KMS-11 (cell line): ENCODE data around the gene EMC7.

Source experiments
- H2AFZ ChIP-seq: fragments of 200-600 bp; sonication (generic); 2 replicates; pipeline ENCODE4 v1.6.1; 2016; ENCODE audit warnings: antibody characterized with exemption, mixed run types, low read depth
- H3K27ac ChIP-seq: fragments of 200-600 bp; sonication (generic); 2 replicates; pipeline ENCODE4 v1.6.1; 2016; ENCODE audit warnings: mild to moderate bottlenecking, mixed run types
- H3K27me3 ChIP-seq: fragments of 200-600 bp; sonication (generic); 2 replicates; pipeline ENCODE4 v1.6.1; 2017; ENCODE audit warnings: mild to moderate bottlenecking, low read depth, mixed run types, moderate library complexity; ENCODE audit not compliant: insufficient read depth
- H3K36me3 ChIP-seq: fragments of 200-600 bp; sonication (generic); 2 replicates; pipeline ENCODE4 v1.6.1; 2017; ENCODE audit warnings: mild to moderate bottlenecking, mixed run types; ENCODE audit not compliant: insufficient read depth
- H3K4me1 ChIP-seq: fragments of 200-600 bp; sonication (generic); 2 replicates; pipeline ENCODE4 v1.6.1; 2016; ENCODE audit warnings: mild to moderate bottlenecking, low read depth, mixed run types; ENCODE audit not compliant: poor library complexity, severe bottlenecking
- H3K4me2 ChIP-seq: fragments of 200-600 bp; sonication (generic); 2 replicates; pipeline ENCODE4 v1.7.0; 2016; ENCODE audit warnings: mild to moderate bottlenecking, mixed run types
- H3K4me3 ChIP-seq: fragments of 200-600 bp; sonication (generic); IDR thresholded peaks from 2 replicates; pipeline ENCODE4 v1.6.1; 2017; ENCODE audit warnings: low read depth, low read length, mixed read lengths; ENCODE audit not compliant: insufficient read depth
- H3K79me2 ChIP-seq: fragments of 200-600 bp; sonication (generic); 2 replicates; pipeline ENCODE4 v1.6.1; 2016; ENCODE audit warnings: low read depth, mixed run types; ENCODE audit not compliant: insufficient read depth
- H3K9ac ChIP-seq: fragments of 200-600 bp; sonication (generic); 2 replicates; pipeline ENCODE4 v1.6.1; 2016; ENCODE audit warnings: mild to moderate bottlenecking, mixed run types
- H4K20me1 ChIP-seq: fragments of 200-600 bp; sonication (generic); 2 replicates; pipeline ENCODE4 v1.6.1; 2016; ENCODE audit warnings: mild to moderate bottlenecking, mixed run types; ENCODE audit not compliant: insufficient read depth
- CTCF ChIP-seq: fragments of 200-600 bp; sonication (generic); conservative IDR thresholded peaks from 2 replicates; pipeline ENCODE4 v1.6.1; 2017; ENCODE audit warnings: low read depth, mild to moderate bottlenecking, antibody characterized with exemption, low read length, moderate library complexity, mixed read lengths

EMC7 gene

GRCh38 chr15:34099914-34100313 lies 1.7 kb downstream of the EMC7 start:
- no peak overlapping the region for H3K4me3 ChIP-seq

GRCh38 chr15:34085746-34086145 lies 15.9 kb downstream of the EMC7 start:
- no peak overlapping the region for H3K27ac ChIP-seq
- no peak overlapping the region for H3K9ac ChIP-seq
- peaks cover 8% of the 10 kb centered on the region; the same call in 1 of the 2 replicates for H3K36me3 ChIP-seq
- H3K4me2 ChIP-seq, result no peak overlapping the region
- no peaks in the 10 kb centered on the region for H3K4me1 ChIP-seq
- H3K4me3 ChIP-seq, result no peak overlapping the region
- no peaks in the 10 kb centered on the region for H4K20me1 ChIP-seq
- H2AFZ ChIP-seq, result no peak overlapping the region
- no peaks in the 10 kb centered on the region; the same call in 1 of the 2 replicates for H3K79me2 ChIP-seq
- TF ChIP-seq CTCF, result no peak
- H3K27me3 ChIP-seq, result no peaks in the 10 kb centered on the region

More at GRCh38 chr15:34099914-34100313, 1.7 kb downstream of the EMC7 start:
- Histone ChIP-seq H3K27ac (no peak overlapping the region), H4K20me1 (no peaks in the 10 kb centered on the region), H2AFZ (no peak overlapping the region), H3K27me3 (no peaks in the 10 kb centered on the region), H3K4me2 (peak overlapping the region; percentile 98), H3K9ac (no peak overlapping the region), H3K79me2 (peaks cover 55% of the 10 kb centered on the region), H3K4me1 (peaks cover 12% of the 10 kb centered on the region), H3K36me3 (no peaks in the 10 kb centered on the region; the same call in 1 of the 2 replicates)
- TF ChIP-seq CTCF, result no peak

GRCh38 chr15:34084086-34084485 lies 17.6 kb downstream of the EMC7 start:
- no peak overlapping the region for H3K4me3 ChIP-seq
- TF ChIP-seq CTCF, result no peak
- H2AFZ ChIP-seq, result no peak overlapping the region
- no peak overlapping the region for H3K4me2 ChIP-seq
- no peaks in the 10 kb centered on the region for H4K20me1 ChIP-seq
- H3K27ac ChIP-seq, result no peak overlapping the region
- H3K9ac ChIP-seq, result no peak overlapping the region
- no peaks in the 10 kb centered on the region for H3K79me2 ChIP-seq
- no peaks in the 10 kb centered on the region for H3K27me3 ChIP-seq
- no peaks in the 10 kb centered on the region for H3K4me1 ChIP-seq
- peaks cover 8% of the 10 kb centered on the region; the same call in 1 of the 2 replicates for H3K36me3 ChIP-seq

GRCh38 chr15:34079904-34080303 lies 21.8 kb downstream of the EMC7 start:
- Histone ChIP-seq H3K4me3 (no peak overlapping the region), H4K20me1 (no peaks in the 10 kb centered on the region), H3K4me1 (no peaks in the 10 kb centered on the region), H3K9ac (no peak overlapping the region), H3K36me3 (0 out of 2 replicates have a peak, but pooled peaks cover 3% of the 10 kb centered on the region), H3K4me2 (no peak overlapping the region), H3K79me2 (no peaks in the 10 kb centered on the region), H3K27me3 (no peaks in the 10 kb centered on the region), H2AFZ (no peak overlapping the region), H3K27ac (no peak overlapping the region)
- TF ChIP-seq CTCF, result no peak
